Skeletal muscle cell (primary cell): Measurements from ENCODE around the gene LARGE1.

Experiments used
- DNase-seq: peaks from one replicate; pipeline ENCODE4 v3.0.0-alpha.2; 2010; ENCODE audit warnings: low read depth
- H3K4me3 ChIP-seq: 2 replicates; pipeline ENCODE4 v1.5.1; 2011; ENCODE audit warnings: low read depth, mild to moderate bottlenecking, control low read depth, low read length, moderate library complexity

The LARGE1 gene

GRCh38 chr22:33526434-33527107 is 393.7 kb downstream of the LARGE1 start:
- no peak overlapping the region for H3K4me3 ChIP-seq
- DNase-seq = no peak

- H3K4me3 ChIP-seq = no peak overlapping the region
- DNase-seq = no peak
These were observed 395.6 kb downstream of the LARGE1 start for GRCh38 chr22:33524511-33525260.

GRCh38 chr22:33521879-33522665 is 398.2 kb downstream of the LARGE1 start:
- DNase-seq = no peak
- no peak overlapping the region for H3K4me3 ChIP-seq

- no peak for DNase-seq
These were observed 399.1 kb downstream of the LARGE1 start for GRCh38 chr22:33520904-33521780.

GRCh38 chr22:33519974-33520903 is 400.0 kb downstream of the LARGE1 start:
- no peak overlapping the region for H3K4me3 ChIP-seq
- no peak for DNase-seq

More at GRCh38 chr22:33520904-33521780, 399.1 kb downstream of the LARGE1 start:
- H3K4me3 ChIP-seq = no peak overlapping the region

GRCh38 chr22:33519071-33519973 is 401.0 kb downstream of the LARGE1 start:
- H3K4me3 ChIP-seq = no peak overlapping the region
- peak; percentile 39 for DNase-seq

- no peak for DNase-seq
- H3K4me3 ChIP-seq = no peak overlapping the region
These were observed 401.9 kb downstream of the LARGE1 start for GRCh38 chr22:33518405-33518804.

GRCh38 chr22:33515795-33516194 is 404.5 kb downstream of the LARGE1 start:
- no peak overlapping the region for H3K4me3 ChIP-seq
- no peak for DNase-seq

GRCh38 chr22:33513388-33514338 is 406.6 kb downstream of the LARGE1 start:
- peak; percentile 59 for DNase-seq
- no peak overlapping the region for H3K4me3 ChIP-seq

GRCh38 chr22:33512908-33513307 is 407.4 kb downstream of the LARGE1 start:
- peak; percentile 2 for DNase-seq

GRCh38 chr22:33510429-33510904 is 409.8 kb downstream of the LARGE1 start:
- no peak for DNase-seq
- no peak overlapping the region for H3K4me3 ChIP-seq

More at GRCh38 chr22:33512908-33513307, 407.4 kb downstream of the LARGE1 start:
- no peak overlapping the region for H3K4me3 ChIP-seq

GRCh38 chr22:33504941-33505625 is 415.2 kb downstream of the LARGE1 start:
- H3K4me3 ChIP-seq = no peak overlapping the region

GRCh38 chr22:33496112-33496511 is 424.2 kb downstream of the LARGE1 start:
- DNase-seq = no peak

More at GRCh38 chr22:33504941-33505625, 415.2 kb downstream of the LARGE1 start:
- DNase-seq = no peak

GRCh38 chr22:33493476-33494205 is 426.6 kb downstream of the LARGE1 start:
- H3K4me3 ChIP-seq = no peak overlapping the region
- DNase-seq = no peak

More at GRCh38 chr22:33496112-33496511, 424.2 kb downstream of the LARGE1 start:
- no peak overlapping the region for H3K4me3 ChIP-seq

- DNase-seq = no peak
- no peak overlapping the region for H3K4me3 ChIP-seq
These were observed 428.0 kb downstream of the LARGE1 start for GRCh38 chr22:33492210-33492651.
